ENCODE results near the gene MYCBPAP.

Gene MYCBPAP

DNA sequence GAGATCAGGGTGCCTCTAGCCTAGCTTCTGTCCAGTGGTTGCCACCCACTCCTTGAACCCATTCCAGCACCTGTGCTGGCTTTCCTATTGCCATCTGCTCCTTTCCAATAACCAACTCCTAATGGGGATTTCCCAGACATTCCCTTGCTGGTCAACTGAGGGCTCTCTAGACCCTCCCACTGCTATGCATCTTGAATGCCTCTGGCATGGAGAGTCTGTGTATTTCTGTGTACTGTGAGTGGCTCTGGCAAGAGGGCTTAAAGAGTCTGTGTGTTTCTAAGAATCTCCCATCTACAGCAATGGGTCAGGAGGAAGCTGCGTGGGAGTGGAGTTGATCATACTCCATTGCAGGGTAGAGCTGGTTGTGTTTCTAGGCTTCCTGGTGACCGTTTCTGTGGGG lies 13.3 kb downstream of the MYCBPAP start:
- DNase-seq = no peak

DNA sequence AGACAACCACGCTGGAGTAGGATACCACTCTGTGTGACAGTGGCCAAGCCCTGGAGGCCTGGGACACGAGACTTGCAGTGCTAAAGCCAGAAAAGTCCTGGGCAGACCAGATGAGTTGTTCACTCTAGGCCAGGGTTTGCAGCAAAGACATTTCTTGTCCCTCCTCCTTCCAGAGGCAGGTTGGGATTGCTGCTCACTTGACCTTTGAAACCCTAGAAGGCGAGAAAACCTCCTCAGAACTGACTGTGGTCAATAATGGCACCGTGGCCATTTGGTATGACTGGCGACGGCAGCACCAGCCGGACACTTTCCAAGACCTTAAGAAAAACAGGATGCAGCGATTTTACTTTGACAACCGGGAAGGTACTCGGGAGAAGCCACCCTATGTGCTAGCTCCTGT lies 14.5 kb downstream of the MYCBPAP start:
- no peak for DNase-seq

DNA sequence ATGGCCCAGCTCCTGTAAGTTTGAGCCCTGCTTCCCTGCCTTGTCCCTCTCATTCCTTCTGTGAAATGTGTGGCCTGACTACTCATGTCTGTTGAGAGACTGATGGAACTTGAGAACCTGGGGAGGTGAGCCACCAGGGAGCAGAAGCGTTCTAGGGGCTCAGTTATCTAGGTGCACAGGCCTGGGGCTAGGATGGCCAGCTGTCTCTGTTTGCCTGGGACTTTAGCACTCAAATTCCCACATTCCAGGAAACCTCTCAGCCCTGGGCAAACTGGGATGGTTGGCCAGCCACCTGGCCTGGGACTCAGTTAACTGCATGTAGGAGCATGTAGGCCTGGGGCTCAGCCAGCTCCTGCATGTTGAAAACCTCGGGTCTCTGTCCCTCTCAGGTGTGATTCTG lies 15.0 kb downstream of the MYCBPAP start:
- DNase-seq = no peak

DNA sequence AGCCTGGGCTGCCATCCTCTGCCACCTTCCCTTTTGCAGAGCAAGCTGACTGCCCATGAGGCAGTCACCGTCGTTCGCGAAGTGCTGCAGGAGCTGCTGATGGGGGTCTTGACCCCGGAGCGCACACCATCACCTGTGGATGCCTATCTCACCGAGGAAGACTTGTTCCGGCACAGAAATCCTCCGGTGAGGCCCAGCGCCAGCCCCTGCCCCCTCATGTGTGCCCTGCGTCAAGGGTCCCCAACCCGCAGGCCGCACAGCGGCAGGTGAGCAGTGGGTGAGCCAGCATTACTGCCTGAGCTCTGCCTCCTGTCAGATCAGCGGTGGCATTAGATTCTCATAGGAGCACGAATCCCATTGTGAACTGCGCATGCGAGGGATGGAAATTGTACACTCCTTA lies 16.6 kb downstream of the MYCBPAP start:
- DNase-seq = no peak

DNA sequence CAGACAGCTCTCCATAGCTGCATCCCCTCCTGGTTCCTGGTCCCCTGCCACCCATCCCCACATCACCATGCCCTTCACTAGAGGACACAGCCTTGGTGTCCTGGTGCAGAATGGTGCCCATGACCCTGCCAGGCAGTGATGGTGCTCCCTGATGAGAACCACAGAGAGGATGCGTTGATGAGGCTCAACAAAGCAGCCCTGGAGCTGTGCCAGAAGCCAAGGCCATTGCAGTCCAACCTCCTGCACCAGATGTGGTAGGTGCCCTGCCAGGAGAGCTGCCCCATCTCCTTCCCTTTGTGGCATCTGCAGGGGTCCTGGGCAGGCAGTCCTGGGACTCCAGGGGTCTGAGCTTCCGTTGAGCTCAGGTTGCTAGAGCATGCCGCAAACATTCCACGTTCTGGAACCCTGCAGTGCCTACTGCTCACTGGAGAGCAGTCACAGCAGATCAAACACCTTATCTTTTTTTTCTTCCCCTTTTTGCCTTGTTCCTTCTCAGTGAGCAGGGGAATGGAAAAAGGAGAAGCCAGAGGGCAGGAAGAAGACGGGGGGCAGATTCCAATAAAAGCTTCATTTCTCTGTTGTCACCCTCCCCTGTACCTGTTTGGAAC lies 19.0 kb downstream of the MYCBPAP start:
- DNase-seq = no peak

- no peak for DNase-seq
Measured at GRCh38 chr17:50527949-50528474, 19.8 kb downstream of the MYCBPAP start.

DNA sequence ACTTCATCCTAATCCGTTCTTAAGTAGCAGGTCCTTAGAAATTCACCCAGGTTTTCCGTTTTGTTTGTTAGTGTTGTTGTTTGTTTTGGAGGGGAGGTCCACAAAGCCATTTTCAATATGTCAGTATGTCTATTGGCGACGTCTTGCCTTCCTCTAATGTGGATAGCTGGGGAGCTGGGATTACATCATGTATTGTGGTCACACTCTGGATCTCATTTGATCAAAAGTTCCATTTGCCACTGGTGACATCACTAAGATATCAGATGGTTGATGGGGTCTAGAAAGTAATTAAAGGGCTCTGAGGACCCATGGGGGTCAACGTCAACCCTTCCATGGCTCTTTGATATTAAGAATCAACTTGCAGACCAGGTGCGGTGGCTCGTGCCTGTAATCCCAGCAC lies 21.6 kb downstream of the MYCBPAP start:
- no peak for DNase-seq

DNA sequence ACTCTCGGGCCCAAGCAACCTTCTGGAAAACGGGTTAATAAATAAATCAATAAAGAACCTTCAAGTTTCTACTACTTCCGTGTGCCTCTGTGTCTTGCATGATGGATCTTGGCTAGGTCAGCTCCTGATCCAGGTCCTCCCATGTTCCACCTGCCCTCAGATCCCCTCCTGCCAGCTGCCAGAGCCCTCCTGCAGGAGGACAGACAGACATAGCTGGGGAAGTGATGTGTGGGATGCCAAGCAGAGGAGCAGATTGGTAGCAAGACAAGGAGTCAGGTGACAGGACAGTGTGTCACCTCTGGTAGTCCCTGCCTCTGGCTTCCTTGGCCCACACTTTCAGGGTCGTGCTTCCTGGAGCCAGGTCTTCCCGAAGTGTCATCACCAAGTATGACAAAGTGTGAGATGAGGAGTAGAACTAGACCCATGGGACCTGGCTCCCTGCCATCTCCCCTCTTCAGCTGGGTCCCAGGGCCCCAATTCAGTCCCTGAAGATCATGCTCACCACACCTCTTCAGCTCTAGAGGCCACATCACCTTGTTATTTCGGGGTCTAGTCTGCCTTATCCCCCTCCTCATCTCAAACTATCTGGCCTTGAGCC lies 23.3 kb downstream of the MYCBPAP start:
- DNase-seq = no peak

- DNase-seq = no peak
Measured at GRCh38 chr17:50532452-50533024, 24.3 kb downstream of the MYCBPAP start, which contains the start of gene EPN3. Gene EPN3, plus strand, starts transcription at chr17:50532735. Its CDS starts 3,822 bp downstream, at chr17:50536557.

- DNase-seq = no peak
Measured at GRCh38 chr17:50533185-50533584, 24.9 kb downstream of the MYCBPAP start.

DNA sequence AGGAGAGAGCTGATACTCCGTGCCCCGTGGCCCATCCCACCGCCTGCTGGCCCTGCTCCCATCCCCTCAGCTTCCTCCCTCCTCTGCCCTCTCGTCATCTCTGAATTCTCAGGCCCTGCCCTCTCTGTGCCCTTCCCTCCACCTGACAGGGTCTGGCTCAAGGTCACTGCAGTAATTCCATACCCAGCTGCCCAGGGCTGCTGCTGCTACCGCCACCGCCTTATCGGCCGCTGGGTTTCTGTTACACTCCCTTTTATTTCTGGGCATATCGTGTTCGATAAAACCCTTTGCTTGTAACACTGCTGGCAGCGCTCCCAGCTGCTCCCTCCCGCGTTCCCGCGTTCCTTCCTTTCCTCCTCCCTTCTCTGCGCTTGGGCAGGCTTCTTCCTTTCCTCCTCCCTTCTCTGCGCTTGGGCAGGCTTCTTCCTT lies 25.5 kb downstream of the MYCBPAP start:
- DNase-seq = no peak

- no peak for DNase-seq
Measured at GRCh38 chr17:50534222-50534978, 26.2 kb downstream of the MYCBPAP start.

- no peak for DNase-seq
Measured at GRCh38 chr17:50534979-50535326, 26.7 kb downstream of the MYCBPAP start.

GRCh38 chr17:50535407-50535806 lies 27.2 kb downstream of the MYCBPAP start:
- no peak for DNase-seq

DNA sequence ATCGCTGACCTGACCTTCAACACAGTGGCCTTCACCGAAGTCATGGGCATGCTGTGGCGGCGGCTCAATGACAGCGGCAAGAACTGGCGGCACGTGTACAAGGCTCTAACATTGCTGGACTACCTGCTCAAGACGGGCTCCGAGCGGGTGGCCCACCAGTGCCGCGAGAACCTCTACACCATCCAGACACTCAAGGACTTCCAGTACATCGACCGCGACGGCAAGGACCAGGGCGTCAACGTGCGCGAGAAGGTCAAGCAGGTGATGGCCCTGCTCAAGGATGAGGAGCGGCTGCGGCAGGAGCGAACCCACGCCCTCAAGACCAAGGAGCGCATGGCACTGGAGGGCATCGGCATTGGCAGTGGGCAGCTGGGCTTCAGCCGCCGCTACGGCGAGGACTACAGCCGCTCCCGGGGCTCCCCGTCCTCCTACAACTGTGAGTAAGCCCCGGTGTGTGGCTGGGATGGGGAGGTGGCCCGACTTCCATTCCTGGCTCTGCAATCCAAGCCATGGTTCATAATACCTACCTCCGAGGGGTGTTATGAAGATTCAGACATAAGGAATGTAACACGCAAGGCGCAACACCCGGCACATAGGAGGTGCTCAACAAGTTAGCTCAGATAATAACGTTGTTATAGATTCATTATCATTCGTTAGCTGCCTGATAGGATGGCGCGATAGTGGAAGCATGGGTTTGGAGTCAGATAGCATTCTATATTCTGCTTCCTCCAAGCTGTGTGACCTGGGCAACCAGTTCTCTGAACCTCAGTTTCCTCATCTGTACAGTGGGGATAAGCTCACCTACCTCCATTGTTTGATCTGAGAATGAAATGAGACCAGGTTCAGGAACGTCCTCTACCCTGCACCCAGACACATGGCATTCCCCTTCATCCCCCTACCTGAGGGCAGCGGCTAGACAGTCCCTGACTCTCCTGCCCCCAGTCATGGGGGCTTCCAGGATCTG lies 28.7 kb downstream of the MYCBPAP start:
- no peak for DNase-seq

GRCh38 chr17:50537721-50538548 lies 29.7 kb downstream of the MYCBPAP start:
- DNase-seq = no peak

DNA sequence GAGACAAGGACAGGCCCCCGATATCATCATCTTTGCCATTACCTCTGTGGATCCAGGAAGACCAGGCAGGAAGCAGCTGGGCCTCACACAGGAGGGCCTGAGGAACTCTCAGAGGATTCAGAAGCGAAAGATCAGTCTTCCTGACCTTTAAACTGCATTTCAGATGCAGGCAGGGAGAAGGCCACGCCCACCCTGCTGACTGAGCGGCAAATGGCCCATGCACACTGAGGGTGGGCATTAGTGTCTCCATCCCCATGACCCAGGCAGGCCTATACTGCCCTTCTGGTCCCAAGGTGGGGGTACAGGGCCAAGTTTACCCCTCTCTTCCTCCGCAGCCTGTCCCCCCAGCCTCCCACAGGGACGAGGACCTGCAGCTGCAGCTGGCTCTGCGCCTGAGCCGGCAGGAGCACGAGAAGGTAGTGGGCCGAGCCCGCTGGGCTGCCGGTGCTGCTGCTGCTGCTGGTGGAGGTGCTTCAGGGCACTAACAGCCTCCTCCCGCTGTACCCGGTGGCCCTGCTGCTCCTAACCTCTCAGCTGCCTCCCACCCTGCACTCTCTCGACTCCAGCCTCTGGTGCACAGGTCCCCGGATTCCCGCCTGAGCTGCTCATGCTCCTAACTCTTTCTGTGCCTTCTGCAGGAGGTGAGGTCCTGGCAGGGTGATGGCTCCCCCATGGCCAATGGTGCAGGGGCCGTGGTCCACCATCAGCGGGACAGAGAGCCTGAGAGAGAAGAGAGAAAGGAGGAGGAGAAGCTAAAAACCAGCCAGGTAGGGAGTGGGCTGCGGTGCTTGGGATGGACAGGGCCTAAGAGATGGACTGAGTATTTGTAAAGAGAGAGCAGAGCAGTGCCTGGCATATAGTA lies 30.5 kb downstream of the MYCBPAP start:
- DNase-seq = no peak

DNA sequence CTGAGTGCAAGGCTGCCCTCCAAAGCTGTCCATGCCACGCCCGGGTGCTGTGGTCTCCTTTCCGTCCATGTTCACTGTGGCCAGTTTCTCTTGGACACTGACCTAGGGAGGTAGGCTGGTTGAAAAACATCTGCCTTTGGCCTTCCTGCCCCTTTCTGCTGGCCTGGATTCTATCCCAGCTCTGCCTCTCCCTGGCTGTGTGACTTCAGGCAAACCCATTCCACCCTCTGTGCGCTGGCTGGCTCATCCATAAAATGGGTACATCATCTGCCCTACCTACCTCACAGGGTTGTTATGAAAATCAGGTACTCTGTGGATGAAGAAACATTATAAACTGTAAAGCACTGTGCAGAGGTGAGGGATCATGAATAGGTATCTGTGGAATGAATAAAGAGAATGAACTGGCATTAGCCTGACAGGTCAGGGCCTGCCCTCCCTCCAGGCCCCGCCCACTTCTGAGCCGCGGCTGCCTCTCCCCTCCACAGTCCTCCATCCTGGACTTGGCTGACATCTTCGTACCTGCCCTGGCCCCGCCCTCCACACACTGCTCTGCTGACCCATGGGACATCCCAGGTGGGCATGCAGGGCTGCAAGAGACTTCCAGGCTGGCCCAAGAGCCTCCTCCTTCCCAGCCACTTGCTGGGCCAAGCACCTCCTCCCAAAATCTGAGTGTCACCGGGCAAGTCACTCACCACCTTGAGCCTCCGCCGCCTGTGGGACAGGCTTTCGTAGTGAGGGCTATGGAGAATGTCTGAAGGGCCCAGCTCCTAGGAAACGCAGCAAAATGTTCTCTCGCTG lies 31.7 kb downstream of the MYCBPAP start:
- DNase-seq = no peak

DNA sequence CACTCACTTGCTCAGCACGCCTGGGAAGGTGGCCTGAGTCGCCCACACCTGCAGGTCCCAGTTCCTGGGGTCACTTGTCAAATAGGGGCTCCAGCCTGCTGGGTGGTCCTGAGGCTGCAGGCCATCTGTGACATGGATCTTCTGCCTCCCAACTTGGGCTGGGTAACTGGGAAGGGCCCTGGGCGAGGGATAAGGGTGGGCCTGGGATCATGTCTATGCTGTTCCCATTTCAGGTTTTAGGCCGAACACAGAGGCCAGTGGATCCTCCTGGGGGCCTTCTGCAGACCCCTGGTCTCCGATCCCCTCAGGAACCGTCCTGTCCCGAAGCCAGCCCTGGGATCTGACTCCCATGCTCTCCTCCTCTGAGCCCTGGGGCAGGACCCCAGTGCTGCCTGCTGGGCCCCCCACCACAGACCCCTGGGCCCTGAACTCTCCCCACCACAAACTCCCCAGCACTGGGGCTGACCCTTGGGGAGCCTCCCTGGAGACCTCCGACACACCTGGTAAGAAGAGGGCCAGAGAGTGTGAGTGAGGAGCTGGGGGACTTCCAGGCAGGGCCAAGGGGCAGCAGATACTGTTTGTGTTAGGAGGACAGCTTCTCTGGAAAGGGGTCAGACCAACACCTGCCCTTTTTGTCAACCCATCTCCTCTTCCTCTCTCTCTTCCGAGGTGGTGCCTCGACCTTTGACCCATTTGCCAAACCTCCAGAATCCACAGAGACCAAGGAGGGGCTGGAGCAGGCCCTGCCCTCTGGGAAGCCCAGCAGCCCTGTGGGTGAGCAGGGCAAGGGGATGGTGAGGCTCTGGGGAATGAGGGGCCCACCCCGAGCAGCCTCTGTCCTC lies 32.5 kb downstream of the MYCBPAP start:
- no peak for DNase-seq

Data from NCI-H1436 treated with DMSO at 0.1 percent for 48 hours (cell line).